Coronary artery (tissue), 2 donors: ENCODE measurements around the gene CPNE8.

Experiments
- DNase-seq: peaks from one replicate; pipeline ENCODE4 v3.0.0-alpha.2; 2017; ENCODE audit warnings: low spot score
- H3K27ac ChIP-seq, 2 donors: fragments of 200-600 bp; sonication (generic); one replicate each; pipeline ENCODE4 v1.5.1; 2016 to 2019
- H3K4me3 ChIP-seq: fragments of 200-600 bp; sonication (generic); 2 replicates; pipeline ENCODE4 v1.5.1; 2016; ENCODE audit warnings: mild to moderate bottlenecking, moderate library complexity
- CTCF ChIP-seq: fragments of 200-600 bp; sonication (generic); IDR thresholded peaks from one replicate; pipeline ENCODE4 v1.5.1; 2019; ENCODE audit warnings: antibody characterized with exemption

Gene CPNE8

DNA sequence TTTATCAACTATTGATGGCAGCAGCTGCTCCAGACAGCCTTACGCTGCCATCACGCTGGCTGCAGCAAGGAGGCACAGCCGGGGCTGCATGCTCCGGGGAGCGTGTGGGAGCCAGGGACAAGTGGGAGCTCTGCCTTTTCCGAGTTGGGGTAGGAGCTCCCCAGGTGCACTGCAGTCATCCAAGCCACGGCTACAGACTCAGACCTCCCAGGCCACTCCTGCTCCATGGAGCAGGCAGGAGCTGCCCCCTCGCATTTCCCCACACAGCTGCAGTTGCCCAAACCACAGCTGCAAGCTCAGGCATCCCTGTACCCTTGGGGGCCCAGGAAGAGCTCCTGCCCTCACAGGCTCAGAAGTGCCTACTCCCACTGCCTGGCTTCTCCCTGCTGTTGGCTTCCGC is 184.7 kb downstream of the CPNE8 start:
- DNase-seq, result no peak
- no peak for TF ChIP-seq CTCF
- Histone ChIP-seq H3K4me3 (no peak overlapping the region), H3K27ac (no peak overlapping the region)

- no peak for TF ChIP-seq CTCF
- DNase-seq, result no peak
- Histone ChIP-seq H3K4me3 (no peak overlapping the region), H3K27ac (no peak overlapping the region)
These were observed 192.1 kb downstream of the CPNE8 start for GRCh38 chr12:38713294-38713693.

DNA sequence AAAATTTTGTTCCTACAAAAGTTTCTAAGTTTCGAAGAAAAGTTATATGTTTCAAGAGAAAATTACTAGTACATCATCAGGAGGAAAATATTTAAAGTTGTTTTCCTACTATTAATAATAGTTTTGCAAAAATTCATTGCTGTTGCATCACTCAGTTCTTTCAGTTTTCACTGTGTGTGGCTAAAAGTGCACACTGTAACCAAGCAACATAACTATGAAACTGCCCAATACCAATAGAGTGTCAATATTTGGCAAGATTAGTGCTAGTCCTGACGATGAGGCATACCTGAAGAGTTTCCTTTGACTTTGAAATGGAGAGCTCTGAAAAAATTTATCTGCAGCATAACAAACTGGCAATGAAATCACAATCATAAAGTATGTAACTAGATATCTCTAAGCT is 194.3 kb downstream of the CPNE8 start:
- no peak overlapping the region for H3K4me3 ChIP-seq
- DNase-seq, result no peak
- no peak for TF ChIP-seq CTCF
- no peak overlapping the region for H3K27ac ChIP-seq

DNA sequence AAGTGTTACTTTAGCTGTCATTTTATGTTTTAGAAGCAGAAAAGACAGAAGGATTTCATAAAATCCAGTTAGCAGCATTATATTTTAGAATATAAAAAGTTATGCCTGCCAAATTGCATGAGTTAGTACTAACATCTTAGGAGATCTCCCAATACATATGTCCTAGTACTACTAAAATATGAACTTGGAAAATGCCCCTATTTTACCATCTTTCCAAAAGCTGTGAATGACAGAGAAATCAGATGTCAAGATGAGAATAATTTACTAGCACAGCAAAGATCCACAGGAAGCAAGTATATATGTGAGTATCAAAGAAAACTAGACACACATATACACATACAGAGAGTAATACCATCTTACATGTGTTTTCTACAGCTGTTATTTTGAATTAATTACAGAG is 196.9 kb downstream of the CPNE8 start:
- Histone ChIP-seq H3K27ac (no peak overlapping the region), H3K4me3 (no peak overlapping the region)
- DNase-seq, result no peak
- TF ChIP-seq CTCF, result no peak

DNA sequence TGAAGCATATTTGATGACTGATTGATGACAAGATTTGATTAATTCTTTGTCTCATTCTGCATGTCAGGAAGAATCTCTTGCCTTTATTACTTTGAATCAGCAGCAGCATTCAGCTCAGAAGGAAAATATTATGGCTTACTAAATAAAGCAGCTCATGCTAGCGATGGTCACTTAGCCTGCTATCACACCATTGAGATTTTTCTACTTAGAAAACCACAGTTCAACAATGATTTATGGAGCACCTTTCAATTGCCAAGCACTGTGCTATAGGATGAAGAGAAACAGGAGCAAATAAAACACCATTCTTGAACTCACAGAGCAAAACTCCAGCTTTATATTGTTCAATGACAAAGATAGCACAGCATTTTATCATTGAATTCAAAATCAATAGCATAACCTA is 197.7 kb downstream of the CPNE8 start:
- TF ChIP-seq CTCF, result no peak
- no peak overlapping the region for H3K4me3 ChIP-seq
- H3K27ac ChIP-seq, result no peak overlapping the region
- DNase-seq, result no peak

DNA sequence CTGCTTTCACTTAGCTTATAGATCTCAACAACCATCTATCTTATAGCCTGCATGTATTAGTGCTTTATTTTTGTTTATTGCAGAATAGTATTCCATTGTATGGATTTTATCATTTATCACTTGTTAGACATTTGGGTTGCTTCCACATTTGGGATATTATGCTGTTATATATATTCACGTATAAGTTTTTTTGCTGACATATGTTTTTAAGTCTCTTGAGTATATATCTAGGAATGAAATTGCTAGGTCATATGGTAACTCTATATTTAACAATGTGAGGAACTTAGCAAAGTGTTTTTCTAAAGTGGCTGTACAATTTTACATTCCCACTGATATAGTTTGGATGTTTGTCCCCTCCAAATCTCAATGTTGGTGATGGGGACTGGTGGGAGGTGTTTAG is 208.1 kb downstream of the CPNE8 start:
- H3K4me3 ChIP-seq, result no peak overlapping the region
- no peak for DNase-seq
- no peak overlapping the region for H3K27ac ChIP-seq
- TF ChIP-seq CTCF, result no peak

- no peak overlapping the region for H3K27ac ChIP-seq
- DNase-seq, result no peak
- no peak overlapping the region for H3K4me3 ChIP-seq
- no peak for TF ChIP-seq CTCF
These were observed 210.3 kb downstream of the CPNE8 start for GRCh38 chr12:38695057-38695456.
